Vagina (tissue), 2 donors: ENCODE data around the gene MOB1A.

ENCODE experiments used
- POLR2A ChIP-seq, 2 donors: fragments of 450-650 bp; IDR thresholded peaks; one replicate each; pipeline ENCODE4 v1.6.1; 2017; ENCODE audit warnings: antibody characterized with exemption in 2 of 2, mild to moderate bottlenecking in 2 of 2, moderate library complexity in 2 of 2
- TF ChIP-seq, protein P1 (sequence below), 3 experiments: fragments of 450-650 bp in 2 of 3; fragments of 200-600 bp in 1 of 3; sonication (generic) in 1 of 3; IDR thresholded peaks; one replicate each; pipeline ENCODE4 v1.5.1; 2017 to 2019; ENCODE audit warnings: antibody characterized with exemption in 3 of 3, mild to moderate bottlenecking in 2 of 3, moderate library complexity in 2 of 3

GRCh38 chr2:74137651-74138599 lies 40.8 kb downstream of the MOB1A start:
- TF ChIP-seq, protein P1, sequence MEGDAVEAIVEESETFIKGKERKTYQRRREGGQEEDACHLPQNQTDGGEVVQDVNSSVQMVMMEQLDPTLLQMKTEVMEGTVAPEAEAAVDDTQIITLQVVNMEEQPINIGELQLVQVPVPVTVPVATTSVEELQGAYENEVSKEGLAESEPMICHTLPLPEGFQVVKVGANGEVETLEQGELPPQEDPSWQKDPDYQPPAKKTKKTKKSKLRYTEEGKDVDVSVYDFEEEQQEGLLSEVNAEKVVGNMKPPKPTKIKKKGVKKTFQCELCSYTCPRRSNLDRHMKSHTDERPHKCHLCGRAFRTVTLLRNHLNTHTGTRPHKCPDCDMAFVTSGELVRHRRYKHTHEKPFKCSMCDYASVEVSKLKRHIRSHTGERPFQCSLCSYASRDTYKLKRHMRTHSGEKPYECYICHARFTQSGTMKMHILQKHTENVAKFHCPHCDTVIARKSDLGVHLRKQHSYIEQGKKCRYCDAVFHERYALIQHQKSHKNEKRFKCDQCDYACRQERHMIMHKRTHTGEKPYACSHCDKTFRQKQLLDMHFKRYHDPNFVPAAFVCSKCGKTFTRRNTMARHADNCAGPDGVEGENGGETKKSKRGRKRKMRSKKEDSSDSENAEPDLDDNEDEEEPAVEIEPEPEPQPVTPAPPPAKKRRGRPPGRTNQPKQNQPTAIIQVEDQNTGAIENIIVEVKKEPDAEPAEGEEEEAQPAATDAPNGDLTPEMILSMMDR (IDR thresholded peaks at IDR 0.05): no peak
- no peak for TF ChIP-seq POLR2A (IDR thresholded peaks at IDR 0.05)
